ENCODE results near the gene VAMP8.
A peak's percentile ranks its signal among the peaks of the same experiment; 100 is the strongest.
"Not testable (repeated sequence)": the region's sequence is repeated elsewhere in the genome, so short reads cannot be mapped to it uniquely, and the experiment has no call there.

Gene VAMP8

DNA sequence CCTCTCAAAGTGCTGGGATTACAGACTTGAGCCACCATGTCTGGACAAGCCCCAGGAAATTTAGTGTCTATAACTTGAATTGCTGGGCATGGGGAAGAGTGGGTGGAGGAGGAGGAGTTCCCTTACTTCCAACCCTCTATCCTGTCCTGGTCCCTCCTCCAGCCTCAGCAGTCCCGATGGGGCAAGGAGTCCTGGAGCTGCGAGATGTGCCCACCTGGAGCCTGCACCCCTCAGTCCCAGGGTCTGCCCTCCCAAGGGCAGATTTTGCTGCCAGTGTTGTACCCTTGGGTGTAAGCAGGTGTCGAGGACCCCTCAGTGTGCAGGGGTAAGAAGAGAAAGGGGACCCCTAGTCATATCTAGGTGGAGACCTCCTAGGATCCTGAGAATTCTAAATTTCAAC lies 2.8 kb downstream of the VAMP8 start:
- no peak for DNase-seq

DNA sequence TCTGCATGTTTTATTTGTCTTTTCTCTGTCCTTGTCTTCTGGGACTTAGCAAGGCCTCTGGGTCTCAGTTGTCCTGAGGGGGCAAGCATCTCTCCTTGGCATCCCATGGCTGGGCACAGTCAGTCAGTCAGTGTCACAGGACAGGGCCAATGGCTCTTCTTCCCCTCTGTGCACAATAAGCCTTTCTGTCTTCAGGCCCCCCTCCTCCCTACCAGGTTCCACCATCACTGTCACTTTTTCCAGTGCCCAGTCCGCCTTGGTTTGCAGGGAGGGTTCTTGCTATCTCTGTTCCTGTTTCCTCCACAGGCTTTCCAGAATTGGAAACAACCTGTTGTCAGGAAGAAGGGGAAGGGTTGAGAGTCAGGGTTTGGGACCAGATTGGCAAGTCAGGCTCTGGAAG lies 5.1 kb downstream of the VAMP8 start:
- DNase-seq: no peak

DNA sequence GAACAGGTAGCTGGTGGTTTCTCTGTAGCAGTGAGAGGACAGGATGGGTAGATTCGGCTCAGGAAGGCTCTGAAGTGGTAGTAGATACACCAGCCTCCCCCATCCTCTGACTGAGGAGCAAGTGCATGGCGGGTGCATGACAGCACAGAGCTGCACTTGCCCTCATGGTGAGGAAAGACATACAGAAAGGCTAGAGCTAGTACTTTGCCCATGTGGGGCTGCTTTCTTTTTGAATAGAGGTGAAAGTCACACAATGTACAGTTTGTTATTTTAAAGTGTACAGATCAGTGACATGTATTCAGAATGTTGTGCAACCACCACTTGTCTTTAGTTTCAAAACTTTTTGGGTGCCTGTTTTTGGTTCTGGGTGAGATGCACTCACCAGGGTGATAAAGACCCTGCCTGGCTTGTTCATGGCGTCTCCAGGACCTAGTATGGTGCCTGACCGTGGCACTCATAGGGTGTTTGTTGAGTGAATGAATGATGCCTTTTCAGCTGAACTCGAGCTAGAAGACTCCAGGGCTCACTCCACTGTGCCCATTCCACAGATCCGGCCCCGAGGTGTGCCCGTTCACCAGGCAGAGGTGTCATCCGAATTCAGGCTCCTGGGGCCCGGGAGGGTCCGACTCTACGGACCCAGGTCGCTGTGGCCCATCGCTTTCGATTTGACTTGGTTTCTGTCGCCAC lies 6.4 kb downstream of the VAMP8 start:
- peak in 1 of 5 donors; percentile 43 for DNase-seq

DNA sequence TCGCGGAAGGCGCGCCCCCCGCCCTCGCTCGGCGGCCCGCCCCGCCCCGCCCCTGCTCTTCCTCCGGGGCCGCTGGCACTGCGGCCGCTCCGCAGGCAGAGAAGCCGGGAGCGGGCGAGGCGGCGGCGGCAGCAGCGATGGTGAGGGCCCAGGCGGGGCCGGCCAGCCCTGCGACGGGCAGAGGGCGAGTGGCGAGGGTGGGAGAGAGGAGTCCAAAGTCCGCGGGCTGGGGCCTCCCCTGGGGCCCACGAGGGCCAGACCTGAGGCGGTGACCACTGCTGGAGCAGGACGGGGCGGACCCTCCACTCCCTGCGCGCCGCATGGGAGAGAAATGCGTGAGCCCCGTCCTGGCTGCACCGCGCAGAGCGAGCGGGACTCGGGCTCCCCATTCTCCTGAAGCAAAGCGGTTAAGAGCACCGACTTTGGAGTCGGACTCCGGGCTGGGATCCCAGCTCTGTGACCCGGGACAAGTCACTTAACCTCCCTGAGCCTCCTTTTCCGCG lies 7.0 kb downstream of the VAMP8 start, which contains the start of gene VAMP5:
VAMP5 (plus strand) TSS at position 78 of the 503 bp plus-strand sequence; CDS start at position 138, 60 bp downstream.
- peak in 3 of 5 donors; percentile 26 to 42 (median 31) for DNase-seq

DNA sequence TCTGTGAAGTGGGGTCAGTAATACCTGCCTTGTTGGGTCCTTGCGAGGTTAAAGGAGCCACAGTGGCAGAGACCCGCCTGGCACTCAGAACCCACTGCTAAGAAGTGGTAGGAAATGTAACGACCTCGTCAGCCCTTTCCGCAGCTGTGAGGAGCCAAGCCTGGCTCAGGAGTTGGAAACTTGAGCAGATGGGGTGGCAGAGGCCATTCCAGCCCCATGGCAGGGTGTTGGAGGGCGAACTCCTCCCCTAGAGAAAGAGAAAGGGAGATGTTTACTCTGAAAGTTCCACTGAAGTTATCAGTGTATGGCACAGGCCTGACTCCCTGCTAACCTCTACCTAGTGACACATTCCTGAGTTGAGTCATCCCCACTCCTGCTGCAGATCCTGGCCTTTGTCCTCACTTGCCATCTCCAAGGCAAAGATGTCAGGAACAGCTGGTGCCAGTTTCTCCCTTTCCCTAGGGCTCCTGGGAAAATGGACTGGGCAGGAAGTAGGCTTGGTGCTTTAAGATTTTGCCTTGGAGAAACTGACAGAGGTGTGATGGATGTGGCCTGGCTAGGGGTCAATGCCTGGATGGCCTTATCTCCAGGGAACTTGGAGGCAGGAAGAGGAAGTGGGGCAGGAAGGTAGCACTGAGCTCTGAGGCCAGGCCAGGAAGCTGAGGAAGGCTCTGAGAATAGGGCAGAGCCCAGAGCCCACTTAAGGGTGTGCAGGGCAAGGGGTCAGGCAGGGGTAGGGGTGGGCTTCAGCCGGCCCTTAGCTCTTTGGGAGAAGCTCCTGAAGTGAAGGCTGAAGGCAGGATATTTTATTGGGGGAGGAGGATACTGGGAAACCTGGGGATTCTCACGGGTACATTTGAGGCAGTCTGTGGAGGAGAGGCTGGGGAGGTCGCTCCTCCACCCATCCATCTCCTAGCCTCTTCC lies 7.7 kb downstream of the VAMP8 start:
- DNase-seq: peak in 1 of 5 donors; percentile 29

DNA sequence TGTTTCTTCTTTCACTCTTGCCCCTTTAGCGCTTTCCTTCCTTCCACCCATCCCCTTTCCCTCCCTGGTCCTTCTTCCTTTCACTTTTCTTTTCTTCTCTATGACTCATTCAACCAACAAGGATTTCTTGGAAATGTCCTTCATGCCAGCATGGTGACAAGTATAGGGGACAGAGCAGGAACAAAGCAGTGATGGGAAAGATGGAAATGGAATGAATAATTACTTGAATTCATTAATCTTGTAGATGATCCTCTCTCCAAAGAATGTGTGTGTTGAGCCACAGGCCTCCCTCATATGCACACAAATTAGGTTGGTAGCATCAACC lies 8.4 kb downstream of the VAMP8 start:
- no peak for DNase-seq

DNA sequence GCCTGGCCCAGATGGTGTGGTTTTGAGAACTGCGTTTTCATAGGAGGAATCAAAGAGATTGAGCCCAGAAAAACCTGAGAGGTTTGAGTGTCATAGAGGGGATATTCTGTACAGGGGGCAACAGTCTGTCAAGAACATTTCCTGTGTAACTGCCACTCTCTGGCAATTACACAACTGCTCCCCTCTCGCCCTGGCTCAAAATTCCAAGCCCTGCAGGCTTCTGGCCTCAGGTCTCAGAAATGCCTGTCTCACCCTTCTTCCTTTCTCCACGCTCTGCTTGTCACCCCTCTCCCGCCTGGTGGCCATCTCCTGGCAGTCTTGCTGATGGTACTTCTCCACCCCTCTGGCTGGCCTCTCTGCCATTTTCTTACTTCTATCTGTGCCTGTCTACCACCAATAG lies 10.8 kb downstream of the VAMP8 start:
- DNase-seq: no peak

DNA sequence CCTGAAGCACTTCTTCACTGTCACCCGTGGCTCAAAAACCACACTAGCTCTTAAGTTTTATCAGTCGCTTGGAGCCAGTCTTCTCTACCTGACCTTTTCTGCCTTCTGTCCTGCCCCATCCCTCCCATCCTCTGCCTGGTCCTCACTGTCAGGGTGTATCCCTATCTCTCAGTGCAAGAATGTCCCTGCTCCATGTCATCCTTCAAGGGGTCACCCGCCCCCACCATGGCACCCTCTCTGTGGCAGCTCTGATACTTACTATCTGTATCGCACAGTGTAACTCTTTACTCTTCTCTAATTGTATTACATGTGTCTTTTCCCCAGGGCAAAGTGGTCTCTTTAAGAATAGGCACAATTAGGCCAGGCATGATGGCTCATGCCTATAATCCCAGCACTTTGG lies 11.3 kb downstream of the VAMP8 start:
- no peak for DNase-seq

DNA sequence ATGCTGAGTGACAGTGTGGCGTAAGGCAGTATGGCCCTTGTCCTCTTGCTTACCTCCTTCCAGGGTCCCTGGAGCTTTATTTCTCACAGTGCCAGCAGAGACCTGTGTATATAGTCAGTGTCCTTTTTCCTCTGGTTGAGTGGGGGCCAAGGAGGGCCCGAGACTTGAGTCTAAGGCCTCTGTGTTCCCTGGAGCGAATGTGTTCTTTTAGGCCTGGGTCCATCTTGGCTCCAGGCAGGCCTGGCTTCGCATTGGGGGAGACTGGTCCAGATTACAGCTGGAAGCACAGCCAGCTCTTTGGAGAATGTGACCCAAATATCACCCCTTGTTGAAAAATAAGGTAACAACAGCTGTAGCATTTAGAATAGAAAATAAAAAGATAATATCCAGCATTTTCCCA lies 11.8 kb downstream of the VAMP8 start:
- no peak for DNase-seq

DNA sequence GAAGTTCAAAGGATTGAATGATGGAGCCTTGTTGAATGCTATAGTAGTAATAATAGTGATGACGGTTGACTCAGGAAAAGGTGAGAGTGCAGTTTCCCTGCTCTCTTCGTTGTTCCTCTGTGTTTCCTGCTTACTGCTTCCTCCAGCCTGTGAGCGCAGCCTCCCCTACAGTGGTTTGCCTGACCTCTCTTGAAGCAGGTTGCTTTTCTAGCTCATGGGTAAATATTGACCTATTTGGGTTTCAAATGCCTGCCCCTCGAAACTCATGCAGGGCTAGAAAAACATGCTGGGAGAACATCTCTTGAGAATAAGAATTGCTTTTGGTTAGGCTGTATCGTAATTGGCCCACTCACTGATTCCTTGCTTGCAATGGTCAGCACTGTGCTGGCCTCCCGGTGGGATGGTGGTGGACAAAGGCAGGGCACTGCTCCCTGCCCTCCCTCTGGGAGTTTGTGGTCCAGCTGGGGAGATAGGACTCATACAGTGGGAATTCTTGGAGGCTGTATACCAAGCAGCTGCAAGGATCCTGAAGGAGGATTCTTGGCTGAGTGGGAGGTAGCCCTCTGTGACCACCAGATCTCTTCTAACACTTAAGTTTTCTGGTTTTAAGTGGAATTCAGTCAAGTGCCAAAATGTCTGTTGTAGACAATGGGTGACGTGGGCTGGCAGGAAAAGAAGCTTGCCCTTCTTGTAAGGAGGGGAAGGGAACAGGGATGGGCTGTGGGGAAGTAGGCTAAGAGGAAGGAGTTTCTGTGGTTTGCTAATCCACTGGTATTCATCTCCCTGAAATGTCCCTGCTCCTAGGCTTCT lies 12.8 kb downstream of the VAMP8 start:
- no peak for DNase-seq

DNA sequence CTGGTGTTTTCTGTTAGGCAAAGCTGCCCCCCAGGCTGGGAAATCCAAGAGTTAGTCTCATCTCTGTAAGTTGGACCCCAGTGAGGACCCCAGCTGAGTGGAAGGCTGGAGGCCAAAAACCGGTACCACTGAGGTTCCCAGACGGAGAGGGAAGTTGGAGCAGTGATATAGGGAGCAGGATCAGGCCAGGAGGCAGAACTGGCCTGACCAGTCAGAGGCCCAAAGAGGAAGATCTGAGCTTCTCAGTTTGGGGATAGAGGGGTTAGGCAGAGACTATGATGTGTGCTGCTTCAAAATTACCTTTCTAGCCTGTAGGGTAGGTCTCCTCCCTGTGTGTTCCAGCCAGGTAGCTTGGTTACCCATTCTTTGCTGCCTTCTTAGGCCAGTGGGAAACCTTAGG lies 13.6 kb downstream of the VAMP8 start:
- DNase-seq: no peak

DNA sequence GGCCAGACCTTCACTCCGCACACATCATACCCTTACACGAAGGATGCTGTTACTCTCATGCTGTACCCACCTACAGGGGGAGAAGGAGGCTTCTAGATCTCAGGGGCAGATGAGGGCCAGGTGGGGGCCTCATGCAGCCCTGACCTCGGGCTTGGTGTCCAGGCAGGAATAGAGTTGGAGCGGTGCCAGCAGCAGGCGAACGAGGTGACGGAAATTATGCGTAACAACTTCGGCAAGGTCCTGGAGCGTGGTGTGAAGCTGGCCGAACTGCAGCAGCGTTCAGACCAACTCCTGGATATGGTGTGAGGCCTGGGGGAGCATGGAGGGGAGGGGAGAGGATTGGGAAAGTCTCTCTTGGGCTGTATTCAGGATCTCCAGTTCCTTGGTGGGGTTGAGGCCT lies 14.2 kb downstream of the VAMP8 start:
- no peak for DNase-seq

DNA sequence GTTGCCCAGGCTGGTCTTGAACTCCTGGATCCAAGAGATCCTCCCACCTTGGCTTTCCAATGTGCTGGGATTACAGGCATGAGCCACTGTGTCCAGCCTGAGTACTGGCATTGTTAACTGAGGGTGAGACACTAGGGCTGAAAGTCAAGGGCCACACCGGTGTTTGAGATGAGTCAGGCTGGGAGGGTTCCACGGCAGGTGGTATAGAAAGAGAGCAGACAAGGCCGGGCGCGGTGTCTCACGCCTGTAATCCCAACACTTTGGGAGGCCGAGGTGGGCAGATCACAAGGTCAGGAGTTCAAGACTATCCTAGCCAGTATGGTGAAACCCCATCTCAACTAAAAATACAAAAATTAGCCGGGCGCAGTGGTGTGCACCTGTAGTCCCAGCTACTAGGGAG lies 14.9 kb downstream of the VAMP8 start:
- not testable (repeated sequence) for DNase-seq

DNA sequence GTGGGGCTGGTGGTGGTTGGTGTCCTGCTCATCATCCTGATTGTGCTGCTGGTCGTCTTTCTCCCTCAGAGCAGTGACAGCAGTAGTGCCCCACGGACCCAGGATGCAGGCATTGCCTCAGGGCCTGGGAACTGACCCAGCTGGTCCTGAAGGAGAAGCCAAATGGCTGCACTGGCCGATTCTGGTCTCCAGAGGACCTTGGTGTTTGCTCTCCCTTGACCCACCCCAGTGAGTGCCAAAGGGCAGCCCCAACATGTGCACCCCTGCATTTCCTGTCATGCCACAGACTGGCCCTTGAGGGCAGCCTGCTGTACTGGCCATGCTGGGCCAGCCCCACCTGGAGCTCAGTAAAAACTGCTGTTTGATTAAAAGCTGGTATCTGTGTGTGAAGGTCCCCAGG lies 15.6 kb downstream of the VAMP8 start:
- no peak for DNase-seq

DNA sequence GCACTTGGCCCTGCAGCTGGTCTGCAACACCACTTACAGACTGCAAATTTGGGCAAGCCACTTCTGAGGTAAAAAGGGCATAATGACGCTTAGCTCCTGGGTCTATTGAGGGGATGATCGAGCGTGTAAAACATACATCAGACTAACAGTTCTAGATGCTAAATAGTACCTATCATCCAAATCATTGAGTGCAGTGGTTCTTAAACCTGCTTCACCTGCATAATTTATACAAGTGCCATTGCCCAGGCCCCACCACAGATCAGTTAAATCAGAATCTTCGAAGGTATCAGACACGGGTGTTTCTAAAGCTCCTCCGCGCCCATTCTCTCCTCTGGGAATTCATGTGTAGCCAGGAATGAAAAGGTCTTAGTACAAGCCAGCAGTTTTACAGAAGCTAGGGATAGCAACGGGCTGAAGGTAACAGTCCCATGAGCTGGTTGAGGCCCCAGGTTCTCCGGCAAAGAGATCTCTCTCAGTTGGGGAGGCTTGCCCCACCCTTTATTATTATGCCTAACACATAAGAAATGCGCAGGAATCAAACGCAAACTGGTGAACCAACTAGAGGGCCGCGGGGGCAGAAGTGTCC lies 17.4 kb downstream of the VAMP8 start:
- DNase-seq: no peak

DNA sequence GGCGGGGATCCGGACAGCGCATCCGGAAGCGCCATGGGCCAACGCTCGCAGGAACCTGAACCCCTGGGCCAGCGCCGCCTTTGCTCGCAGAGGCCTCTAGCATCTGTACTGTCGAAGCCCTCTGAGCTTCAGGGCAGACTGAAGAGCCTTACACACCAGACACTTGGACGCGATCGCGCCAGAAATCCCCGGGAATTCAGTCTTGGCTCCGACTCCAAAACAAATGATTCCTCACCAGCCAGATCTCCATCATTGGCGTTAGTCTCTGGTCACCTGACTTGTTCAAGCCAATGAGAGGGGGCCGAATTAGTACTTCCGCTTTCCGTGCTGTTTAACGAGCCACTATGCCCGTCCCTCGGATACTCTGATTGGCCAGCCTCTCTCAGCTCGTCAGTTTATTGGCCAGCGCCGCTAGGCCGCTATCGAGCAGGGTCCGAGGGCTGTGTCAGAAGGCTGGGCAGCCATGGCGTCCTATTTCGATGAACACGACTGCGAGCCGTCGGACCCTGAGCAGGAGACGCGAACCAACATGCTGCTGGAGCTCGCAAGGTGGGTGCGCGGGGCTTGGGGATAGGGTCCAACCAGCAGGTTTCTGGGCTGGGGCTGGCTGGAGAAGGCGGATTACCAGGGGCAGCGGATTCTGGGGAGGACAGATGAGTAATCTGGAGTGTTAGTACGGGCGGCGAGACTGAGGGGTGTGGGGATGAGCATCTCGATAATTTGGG lies 18.1 kb downstream of the VAMP8 start, which contains the start of gene RNF181:
RNF181 (plus strand) TSS at position 445 of the 725 bp plus-strand sequence; CDS start at position 464, 19 bp downstream.
- DNase-seq: peak; percentile 77 to 94 (median 89)

DNA sequence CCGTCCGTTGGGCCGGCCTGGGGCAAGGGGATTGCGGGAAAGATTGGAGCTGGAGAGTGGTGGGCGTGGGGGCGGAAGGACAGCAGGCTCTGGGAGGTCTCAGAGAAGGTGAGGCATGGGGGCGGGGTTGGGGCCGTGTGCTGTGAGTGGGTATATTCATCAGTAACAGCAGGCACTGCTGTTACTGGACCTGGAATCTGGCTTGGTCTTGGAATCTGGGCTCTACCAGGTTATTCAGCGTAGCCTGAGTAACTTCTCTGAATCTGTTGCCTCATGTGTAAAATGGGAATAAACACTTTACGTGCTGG lies 18.6 kb downstream of the VAMP8 start:
- no peak for DNase-seq

DNA sequence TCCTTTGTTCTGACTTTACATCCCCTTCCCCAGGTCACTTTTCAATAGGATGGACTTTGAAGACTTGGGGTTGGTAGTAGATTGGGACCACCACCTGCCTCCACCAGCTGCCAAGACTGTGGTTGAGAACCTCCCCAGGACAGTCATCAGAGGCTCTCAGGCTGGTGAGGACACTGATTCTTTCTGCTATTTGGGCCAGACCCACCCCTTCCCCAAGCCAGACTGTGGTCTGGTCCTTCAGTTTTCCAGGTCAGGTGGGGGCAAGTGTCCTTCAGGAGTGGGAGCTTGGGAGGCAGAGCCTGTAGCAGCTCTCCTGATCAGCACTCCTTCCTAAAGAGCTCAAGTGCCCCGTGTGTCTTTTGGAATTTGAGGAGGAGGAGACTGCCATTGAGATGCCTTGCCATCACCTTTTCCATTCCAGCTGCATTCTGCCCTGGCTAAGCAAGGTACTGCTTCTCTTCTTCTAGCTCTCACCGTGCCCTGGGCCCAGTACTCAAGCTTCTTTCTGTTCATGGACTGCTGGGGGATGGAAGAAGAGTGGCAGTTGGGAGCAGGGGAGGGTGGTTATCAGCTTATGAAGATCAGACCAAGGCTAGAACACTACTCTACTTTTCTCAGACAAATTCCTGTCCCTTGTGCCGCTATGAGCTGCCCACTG lies 19.2 kb downstream of the VAMP8 start:
- no peak for DNase-seq

DNA sequence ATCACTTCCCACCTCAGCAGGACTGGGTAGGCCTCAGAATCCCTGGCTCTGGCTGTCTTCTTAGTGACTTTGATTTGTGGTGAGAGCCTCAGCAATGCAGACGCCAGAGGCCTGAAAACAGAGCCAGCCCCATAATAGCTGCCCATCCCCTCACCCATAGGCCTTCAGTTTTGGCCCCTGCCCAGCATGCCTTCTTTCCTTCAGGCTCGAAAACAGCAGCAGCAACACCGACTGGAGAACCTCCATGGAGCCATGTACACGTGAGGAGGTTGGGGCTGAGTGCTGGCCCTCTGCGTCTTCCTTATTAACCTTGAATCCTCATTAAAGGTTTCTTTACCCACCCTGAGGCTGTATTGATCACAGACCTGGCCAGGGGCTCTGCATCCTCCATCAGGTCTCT lies 19.9 kb downstream of the VAMP8 start:
- DNase-seq: no peak

DNA sequence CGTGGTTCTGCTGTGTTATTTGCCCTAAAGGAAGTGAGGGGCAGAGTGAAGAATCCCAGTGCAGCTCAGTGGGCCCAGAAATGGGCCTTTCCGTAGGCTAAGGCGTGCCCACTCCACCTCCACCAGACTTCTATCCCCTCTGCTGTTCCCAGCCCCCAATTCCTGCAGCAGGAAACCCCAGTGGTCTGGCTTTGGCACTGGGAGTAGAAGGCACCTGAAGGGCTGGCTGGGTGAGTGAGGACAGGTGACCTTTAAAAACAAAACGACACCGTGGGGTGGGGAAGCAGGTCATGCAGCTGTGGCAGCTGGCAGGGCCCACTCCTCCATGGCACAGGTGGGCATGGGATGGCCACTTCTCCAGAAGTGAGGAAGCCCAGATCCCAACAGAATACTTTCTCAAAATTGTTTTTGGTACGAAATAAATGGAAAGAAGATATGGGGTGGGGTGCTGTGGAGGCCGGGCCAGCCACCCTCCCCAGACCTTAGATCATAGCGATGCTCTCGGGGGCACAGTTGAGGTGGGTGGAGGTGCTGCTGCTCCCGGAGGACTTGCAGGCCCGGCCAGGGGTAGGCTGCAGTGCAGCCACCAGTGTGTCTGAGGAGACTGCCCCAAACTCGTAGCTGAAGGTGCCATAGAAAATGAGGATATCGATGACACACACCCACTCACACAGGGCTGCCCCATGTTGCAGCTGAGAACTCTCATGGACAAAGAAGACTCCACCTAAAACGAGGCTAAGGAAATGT lies 21.4 kb downstream of the VAMP8 start:
- no peak for DNase-seq
